Superior temporal gyrus (tissue), 1 donor: ENCODE data around the gene TUBB6.

Experiments
- DNase-seq: peaks from one replicate; pipeline ENCODE4 v3.0.0-alpha.2; 2016; ENCODE audit errors: extremely low spot score

Gene TUBB6

GRCh38 chr18:12338382-12338781 is 30.3 kb downstream of the TUBB6 start:
- no peak for DNase-seq

GRCh38 chr18:12340945-12341660 is 33.1 kb downstream of the TUBB6 start:
- DNase-seq = no peak

- DNase-seq = no peak
Measured at GRCh38 chr18:12342661-12343060, 34.6 kb downstream of the TUBB6 start.

- no peak for DNase-seq
Measured at GRCh38 chr18:12345491-12346239, 37.6 kb downstream of the TUBB6 start.

- no peak for DNase-seq
Measured at GRCh38 chr18:12346240-12346565, 38.2 kb downstream of the TUBB6 start.

GRCh38 chr18:12347895-12348294 is 39.9 kb downstream of the TUBB6 start:
- DNase-seq = no peak

- DNase-seq = no peak
Measured at GRCh38 chr18:12352188-12352587, 44.1 kb downstream of the TUBB6 start.

GRCh38 chr18:12359515-12359927 is 51.5 kb downstream of the TUBB6 start:
- DNase-seq = no peak

GRCh38 chr18:12361770-12362378 is 53.8 kb downstream of the TUBB6 start:
- no peak for DNase-seq

GRCh38 chr18:12362473-12363174 is 54.6 kb downstream of the TUBB6 start:
- peak; percentile 26 for DNase-seq

- no peak for DNase-seq
Measured at GRCh38 chr18:12366379-12366778, 58.3 kb downstream of the TUBB6 start.

GRCh38 chr18:12366784-12367183 is 58.7 kb downstream of the TUBB6 start:
- no peak for DNase-seq

- DNase-seq = no peak
Measured at GRCh38 chr18:12369211-12369610, 61.2 kb downstream of the TUBB6 start.

GRCh38 chr18:12371590-12371989 is 63.5 kb downstream of the TUBB6 start:
- DNase-seq = no peak

- no peak for DNase-seq
Measured at GRCh38 chr18:12372406-12372805, 64.4 kb downstream of the TUBB6 start.

GRCh38 chr18:12373116-12373770 is 65.2 kb downstream of the TUBB6 start:
- DNase-seq = no peak

- no peak for DNase-seq
Measured at GRCh38 chr18:12373771-12374116, 65.7 kb downstream of the TUBB6 start.

GRCh38 chr18:12374401-12374800 is 66.4 kb downstream of the TUBB6 start:
- DNase-seq = no peak
